Epidermal melanocyte (primary cell): Measurements from ENCODE around the gene LRCH4.

Experiments
- DNase-seq: peaks from one replicate; pipeline ENCODE4 v3.0.0; 2011; ENCODE audit warnings: low spot score; ENCODE audit not compliant: insufficient read length

Gene LRCH4, protein sequence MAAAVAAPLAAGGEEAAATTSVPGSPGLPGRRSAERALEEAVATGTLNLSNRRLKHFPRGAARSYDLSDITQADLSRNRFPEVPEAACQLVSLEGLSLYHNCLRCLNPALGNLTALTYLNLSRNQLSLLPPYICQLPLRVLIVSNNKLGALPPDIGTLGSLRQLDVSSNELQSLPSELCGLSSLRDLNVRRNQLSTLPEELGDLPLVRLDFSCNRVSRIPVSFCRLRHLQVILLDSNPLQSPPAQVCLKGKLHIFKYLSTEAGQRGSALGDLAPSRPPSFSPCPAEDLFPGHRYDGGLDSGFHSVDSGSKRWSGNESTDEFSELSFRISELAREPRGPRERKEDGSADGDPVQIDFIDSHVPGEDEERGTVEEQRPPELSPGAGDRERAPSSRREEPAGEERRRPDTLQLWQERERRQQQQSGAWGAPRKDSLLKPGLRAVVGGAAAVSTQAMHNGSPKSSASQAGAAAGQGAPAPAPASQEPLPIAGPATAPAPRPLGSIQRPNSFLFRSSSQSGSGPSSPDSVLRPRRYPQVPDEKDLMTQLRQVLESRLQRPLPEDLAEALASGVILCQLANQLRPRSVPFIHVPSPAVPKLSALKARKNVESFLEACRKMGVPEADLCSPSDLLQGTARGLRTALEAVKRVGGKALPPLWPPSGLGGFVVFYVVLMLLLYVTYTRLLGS

DNA sequence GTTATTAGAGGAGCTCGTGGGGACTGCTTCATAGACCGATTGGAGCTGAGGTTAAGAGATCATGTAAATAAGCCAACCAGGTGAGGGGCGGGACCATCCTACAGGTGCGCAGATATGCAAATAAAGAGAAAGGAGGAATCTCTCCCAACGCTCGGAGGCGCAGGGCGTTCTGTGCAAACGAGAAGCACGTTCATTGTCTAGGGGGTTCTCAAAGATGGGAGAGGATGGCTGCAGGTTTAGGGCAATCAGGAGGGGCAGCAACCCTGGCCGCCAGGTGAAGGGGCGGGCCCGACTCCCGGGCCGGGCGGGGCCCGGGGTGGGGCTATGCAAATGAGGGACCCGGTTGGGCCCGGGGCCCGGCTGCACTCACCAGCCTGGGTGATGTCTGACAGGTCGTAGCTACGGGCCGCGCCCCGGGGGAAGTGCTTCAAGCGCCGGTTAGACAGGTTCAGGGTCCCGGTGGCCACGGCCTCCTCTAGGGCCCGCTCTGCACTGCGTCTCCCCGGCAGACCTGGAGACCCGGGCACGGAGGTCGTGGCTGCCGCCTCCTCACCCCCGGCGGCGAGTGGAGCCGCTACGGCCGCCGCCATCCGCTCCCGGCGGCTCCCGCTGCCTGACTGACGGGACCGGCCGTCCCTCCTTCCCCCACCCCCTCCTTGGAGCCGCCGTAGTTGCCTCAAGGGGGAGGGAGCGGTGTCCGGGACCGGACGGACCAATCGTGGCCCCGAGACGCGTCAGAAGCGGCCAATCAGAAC, at the start of gene LRCH4:
Gene LRCH4, minus strand, starts transcription at position 619 of the 755 bp plus-strand sequence. Its CDS starts 29 bp downstream, at position 590.
- peak; percentile 97 for DNase-seq

DNA sequence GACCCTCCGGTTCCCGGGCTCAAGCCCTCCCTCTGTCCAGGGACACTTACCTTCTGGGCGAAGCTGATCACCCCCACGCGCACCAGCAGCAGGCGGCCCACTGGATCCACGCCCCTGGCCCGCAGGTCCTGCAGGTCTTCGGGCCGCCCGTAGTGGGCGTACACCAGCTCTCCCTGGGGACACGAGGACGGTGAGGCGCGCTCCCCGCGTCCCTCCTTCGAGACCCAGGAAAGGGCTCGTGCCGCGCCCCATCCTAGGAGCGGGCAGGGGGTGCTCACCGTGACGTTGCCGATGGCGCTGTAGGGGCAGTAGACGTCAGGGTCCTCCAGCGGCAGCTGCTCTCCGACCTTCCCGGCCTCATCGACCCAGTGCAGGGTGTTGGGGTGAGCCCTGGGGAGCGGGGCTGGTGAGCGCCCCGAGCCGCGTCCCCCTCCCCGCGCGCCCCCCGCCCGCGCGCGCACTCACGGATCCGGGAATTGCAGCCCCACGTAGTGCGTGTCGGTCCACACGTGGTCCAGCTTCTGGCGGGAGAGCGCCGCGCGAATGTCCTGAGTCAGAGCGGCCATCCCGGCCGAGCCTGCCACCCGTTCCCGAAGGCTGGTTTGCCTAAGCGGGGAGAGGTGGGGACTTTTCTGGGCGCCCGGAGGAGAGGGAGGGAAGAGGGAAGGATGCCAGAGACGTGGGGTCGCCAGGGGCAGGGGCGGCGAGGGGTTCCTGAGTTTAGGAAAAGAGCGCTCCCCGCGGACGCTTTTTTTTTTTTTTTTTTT, 47.2 kb upstream of the LRCH4 start:
- no peak for DNase-seq

DNA sequence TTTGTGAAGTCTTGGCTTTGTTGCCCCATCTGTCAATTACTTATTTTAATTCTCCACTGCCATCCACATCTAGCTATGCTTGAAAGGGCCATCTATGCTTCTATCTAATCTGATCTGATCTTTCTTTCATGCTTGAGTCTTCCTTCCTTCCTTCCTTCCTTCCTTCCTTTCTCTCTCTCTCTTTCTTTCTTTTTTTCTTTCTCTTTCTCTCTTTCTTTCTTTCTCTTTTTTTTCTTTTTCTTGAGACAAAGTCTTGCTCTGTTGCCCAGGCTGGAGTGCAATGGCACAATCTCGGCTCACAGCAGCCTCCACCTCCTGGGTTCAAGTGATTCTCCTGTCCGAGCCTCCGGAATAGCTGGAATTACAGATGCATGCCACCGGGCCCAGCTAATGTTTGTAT, 44.1 kb upstream of the LRCH4 start:
- DNase-seq = no peak

DNA sequence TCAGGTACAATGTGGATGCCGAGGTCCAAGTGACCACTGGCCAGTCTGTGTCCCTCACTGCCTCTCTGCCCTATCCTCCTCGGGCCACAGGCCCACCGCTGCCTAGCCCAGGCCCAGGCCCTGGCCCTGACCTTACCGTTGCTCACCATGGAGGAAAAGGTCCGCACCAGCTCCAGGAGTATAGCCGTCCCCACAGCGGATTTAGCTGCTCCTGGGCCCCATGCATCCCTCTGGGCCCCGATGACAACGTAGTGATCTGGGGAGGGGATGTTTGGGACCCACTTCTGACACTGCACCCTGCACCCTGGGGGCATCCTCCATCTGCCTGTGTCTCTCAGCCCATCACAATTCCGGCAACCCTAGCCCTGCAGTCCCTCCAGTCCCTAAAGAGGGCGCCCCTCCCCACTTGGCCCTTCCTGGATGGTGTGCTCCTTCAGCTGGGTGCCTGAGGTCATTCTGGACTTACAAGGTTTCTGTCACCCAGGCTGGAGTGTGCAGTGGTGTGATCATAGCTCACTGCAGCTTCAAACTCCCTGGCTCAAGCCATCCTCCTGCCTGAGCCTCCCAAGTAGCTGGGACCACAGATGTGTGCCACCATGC, 43.3 kb upstream of the LRCH4 start:
- no peak for DNase-seq

DNA sequence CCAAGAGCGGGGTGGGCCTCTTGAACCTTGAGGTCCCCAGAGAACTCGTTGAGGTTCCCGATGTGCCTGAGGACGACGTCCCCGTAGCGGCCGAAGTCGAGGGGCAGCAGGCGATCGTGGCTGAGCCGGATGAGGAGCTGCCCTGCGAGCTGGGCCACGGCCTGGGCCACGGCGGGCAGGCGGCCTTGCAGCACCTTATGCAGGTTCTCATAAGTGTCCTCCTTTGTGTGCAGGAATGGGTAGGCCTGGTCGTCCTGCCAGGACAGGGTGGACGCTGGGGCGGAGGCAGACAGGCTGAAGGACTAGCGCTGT, 41.3 kb upstream of the LRCH4 start:
- DNase-seq = no peak

DNA sequence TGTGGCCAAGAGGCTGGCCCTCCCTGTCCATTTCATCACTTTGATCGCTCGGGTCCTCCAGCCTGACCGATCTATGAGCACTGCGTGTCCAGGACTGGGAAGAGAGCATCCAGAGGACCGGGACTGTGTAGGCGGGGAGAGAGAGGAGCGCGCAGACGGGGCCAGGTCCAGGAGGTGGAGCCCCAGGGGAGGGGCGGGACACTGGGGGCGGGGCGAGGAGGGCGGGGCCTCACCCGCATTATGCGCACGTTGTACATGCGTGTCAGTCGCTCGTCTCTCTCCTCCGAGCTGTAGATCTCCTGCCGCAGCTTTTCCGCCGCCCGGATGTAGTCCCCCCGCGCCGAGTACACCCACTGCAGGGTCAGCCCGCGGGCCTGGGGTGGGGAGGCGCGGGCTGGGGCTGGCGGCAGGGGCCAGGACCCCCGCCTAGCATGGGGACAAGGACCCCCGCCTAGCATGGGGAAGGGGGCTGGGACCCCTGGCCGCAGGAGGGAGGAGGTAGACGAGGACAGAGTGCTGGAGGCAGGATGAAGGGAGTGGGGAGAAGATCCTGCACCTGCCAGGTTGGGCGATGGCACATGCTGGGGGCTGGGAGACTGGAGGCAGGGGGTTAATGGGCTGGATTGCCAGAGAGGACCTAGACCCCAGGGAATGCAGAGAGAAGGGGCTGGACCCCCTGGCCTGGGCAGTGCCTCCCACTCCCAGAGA, 40.8 kb upstream of the LRCH4 start:
- DNase-seq = peak; percentile 99

DNA sequence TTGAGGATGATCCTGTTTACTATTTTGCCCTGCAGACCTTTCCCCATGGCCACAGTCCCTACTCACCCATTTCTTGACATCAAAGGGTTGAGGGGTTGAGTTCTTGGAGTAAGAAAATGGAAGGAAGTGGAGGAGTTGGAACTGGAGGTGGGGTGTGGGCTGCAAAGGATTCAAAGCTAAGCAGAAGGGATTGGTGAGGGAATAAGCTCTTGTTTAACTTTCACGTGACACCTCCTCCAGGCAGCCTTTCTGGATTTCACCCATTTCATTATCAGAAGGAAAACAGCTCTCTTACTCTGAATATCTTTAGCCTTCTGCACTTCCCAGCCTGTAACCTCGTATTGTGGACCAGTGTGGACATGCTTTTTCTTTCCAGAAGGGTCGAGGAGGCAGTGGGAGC, 40.1 kb upstream of the LRCH4 start:
- no peak for DNase-seq

DNA sequence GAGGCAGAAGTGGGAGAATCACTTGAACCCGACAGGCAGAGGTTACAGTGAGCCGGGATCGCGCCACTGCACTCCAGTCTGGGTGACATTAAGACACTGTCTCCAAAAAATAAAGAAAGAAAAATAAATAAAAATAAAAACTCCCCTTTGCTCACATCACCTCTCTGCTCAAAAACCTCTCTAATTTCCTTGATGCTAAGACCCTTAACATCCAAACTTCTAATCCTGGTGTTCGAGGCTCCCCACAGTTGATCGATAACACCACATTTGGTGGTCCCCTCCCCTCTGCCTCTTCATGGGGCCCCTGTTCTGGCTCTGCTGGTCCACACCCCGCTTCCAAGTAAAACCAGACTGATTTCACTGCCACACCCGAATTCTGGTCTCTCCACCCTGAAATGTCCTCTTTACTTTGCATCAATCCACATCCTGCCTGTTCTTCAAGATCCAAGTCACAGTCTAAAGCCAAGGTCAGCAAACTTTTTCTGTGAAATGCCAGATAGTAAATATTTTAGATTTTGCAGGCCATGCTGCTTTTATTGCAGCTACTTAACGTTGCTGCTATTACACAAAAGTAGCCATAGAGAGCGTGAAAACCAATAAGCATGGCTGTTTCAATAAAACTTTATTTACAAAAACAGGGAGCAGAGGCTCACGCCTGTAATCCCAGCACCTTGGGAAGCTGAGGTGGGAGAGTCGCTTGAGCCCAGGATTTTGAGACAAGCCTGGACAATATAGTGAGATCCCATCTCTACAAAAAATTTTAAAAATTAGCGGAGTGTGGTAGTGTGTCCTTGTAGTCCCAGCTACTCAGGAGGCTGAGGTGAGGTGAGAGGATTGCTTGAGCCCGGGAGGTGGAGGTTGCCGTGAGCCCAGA, 38.3 kb upstream of the LRCH4 start:
- DNase-seq = no peak

DNA sequence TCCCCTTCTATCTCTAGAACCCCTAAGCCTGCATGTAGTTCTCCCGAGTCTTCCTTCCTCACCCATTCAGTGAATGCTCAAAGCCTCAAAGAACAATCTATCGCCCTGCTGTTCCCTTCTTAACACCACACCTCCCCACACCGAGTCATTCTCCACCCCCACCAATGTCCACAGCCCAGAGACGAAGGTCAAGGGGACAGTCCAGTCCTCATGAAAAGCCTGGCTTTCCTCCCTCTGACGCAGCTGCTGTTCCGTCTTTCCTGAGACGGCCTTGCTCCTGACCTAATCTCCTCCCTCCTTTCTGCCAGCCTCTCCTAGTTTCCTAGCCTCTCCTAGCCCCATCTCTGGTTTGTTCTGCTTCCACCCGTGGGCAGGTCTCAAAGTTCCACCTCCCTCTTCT, 35.6 kb upstream of the LRCH4 start:
- no peak for DNase-seq

DNA sequence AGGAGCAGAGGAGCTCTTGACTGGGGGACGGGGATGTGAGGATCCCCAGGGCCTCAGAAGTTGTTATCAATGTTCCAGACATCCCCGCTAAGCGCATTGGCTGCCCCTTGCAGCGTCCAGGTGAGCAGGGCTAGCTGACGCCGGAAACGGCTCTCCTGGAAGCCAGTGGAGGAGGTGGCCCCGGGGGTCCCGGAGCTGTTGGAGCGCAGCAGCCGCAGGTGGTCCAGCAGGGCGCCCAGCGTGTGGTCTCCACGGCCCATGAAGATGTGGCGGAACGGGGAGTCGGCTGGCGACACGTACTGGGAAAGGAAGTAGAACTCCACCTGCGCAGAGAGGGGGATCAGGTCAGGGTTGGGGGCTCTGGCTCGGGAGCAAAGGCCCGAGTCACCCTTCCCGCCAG, 34.9 kb upstream of the LRCH4 start:
- DNase-seq = no peak

DNA sequence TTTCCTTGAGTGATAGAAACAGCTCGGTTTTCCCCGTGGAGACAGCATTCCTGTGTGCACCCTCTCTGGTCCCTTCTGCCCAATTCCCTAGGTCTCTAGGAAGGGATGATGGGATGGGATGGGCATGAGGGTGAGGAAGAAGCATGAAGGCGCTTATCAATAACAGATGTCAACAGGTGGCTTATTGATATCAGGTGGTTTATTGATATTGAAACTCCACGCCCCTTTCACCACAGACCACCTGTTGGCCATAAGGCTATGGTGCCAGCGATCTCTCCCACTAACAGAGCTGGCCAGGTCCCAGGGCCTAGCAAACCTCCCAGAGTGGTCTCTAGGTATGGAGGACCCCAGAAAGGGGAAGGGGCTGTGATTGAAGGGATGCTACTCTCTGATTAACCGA, 34.3 kb upstream of the LRCH4 start:
- DNase-seq = no peak

DNA sequence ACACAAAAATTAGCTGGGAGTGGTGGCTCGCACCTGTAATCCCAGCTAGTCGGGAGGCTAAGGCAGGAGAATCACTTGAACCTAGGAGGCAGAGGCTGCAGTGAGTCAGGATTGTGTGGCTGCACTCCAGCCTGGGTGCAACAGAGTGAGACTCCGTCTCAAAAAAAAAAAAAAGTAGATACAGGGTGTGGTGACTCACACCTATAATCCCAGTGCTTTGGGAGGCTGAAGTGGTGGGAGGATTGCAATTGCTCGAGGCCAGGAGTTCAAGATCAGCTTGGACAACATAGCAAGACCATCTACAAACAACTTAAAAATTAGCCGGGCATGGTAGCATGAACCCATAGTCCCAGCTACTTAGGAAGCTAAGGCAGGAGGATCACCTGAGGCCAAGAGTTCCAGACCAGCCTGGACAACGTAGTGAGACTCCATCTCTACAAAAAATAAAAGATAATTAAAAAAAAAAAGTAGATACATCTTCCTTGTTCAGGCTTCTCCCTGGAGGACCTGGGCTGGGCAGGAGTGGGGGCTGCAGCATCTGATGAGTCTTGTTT, 28.5 kb upstream of the LRCH4 start:
- DNase-seq = no peak

DNA sequence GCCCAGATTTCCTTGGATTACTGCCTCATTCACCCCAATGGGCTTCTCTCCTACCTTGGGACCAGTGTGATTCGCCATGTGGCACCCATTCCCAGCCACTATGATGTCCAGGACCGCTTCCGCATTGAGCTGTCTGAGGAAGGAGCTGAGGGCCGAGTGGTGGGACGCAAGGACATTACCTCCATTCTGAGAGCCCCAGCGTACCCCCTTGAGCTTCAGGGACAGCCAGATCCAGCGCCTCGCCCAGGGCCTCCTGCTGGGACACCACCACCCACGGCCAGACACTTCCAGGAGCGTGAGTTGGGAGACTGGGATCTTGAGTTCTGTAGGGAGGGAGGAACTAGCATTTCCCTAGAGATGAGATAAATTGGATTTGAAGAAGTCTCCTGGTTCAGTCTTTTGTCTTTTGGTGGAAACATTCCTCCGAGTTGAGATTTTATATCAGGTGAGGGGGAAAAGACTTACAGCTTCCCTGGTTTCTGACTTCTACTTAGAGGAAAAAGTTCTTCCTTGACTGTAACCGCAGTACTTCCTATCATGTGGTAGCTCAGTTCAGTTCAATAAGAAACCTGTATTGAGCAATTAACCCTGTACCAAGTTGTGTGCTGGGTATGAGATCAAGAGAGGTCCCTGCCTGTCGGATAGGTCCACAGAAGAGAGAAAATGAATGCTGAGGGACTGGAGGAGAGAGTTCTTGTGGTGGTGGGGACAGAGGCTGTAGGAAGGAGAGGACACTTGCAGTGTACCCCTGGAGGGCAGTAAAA, 27.7 kb upstream of the LRCH4 start:
- no peak for DNase-seq

DNA sequence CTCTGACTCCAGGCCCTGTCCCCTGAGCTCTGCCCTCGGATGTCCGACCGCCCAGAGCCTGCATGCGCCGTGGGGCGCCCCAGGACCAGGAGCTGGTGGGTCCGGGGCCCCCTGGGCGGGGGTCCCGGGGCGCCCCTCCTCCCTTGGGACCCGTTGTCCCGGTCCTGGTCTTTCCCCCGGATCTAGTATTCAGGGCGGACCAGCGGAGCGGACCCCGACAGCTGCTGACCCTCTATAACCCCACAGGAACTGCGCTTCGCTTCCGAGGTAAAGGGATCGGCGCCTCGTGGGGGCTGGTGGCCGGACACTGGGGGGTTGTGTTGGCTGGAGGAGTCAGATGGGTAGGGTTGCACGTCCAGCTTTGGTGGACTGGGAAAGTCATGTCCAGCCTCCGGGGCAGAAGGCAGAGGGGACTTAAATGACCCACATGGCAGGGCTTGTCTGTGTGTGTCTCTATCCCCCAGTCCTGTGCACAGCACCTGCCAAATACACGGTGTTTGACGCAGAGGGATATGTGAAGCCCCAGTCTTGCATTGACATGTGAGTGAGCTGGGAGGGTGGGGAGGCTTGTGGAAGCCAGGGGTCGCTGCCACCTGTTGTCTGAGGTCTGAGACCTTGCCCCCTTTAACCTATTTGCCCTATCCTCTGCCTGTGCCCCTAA, 26.9 kb upstream of the LRCH4 start:
- no peak for DNase-seq

DNA sequence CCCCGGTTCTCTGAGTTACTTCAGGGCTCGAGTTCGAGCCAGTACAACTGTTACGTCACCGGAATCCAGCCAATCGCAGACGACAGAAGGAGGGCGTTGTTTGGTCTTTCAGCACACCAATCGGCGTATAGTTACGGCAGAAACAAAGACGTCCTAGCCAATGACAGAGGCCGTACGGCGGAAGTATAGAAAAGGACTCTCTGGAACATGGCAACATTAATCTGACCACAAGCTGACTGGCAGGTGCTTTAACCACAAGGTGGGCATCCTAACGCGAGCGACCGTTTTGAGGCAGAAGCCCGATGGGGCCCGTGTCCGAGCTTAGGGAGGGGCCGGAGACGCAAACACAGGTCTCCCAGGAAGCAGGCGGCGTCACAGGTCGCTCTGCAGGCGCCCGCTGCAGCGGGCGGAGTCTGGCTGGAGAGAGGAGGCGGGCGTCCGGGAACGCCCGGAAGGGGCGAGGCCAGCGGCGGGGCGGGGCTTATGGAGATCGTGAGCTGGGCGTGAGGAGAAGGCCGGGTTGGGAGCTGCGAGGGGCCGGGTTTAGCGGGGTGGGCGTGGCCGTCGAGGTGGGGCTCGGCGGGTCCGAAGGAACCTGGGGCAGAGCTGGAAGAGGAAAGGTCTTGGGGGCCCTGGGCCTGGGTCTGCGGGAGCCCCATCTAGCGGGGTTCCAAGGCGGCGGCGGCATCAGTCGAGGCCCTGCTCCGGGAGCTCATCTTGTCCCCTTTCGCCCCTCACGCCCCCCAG, 26.2 kb upstream of the LRCH4 start, which contains the start of gene MOSPD3:
Gene MOSPD3, plus strand, starts transcription at position 558 of the 747 bp plus-strand sequence. CDS start 252 bp downstream, outside the sequence.
- DNase-seq = peak; percentile 100

DNA sequence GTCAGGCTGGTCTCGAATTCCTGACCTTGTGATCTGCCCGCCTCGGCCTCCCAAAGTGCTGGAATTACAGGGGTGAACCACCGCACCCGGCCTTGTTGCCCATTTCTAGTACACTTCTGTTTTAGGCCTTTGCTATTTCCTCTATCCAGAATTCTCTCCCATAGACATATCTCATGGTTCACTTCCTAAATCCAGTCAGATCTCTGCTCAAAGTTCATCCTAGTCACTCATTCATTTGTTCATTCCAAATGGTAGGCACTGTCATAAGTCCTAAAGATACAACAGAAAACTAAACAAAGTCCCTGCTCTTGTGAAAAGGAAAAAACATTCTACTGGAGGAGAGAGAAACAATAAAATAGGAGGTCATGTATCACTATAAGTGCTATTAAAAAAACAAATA, 24.0 kb upstream of the LRCH4 start:
- DNase-seq = no peak

DNA sequence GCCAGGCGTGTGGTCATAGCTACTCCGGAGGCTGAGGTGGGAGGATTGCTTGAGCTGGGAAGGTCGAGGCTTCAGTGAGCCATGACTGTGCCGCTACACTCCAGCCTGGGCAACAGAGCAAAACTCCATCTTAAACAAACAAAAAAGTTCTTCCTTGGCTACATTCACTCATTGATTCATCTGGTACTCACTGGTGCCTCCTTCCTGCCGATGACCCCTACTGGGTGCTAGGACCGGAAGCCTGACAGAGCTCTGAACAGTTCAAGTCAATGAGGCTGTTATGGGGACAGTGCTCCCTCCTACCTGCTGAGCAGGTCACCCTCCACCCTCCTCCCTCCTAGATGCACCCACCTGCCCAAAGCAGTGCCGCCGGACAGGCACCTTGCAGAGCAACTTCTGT, 21.2 kb upstream of the LRCH4 start:
- DNase-seq = no peak
